ENCODE results near the gene DHX38. TPM values are rescaled to one million over a fixed set of nuclear protein-coding genes. Genes with fewer than 3 reads are reported as not detected.
"Not testable (repeated sequence)": the region's sequence is repeated elsewhere in the genome, so short reads cannot be mapped to it uniquely, and the experiment has no call there.

The DHX38 gene
- total RNA-seq, 1 donor from 2014 or later = 38.7 TPM

DNA sequence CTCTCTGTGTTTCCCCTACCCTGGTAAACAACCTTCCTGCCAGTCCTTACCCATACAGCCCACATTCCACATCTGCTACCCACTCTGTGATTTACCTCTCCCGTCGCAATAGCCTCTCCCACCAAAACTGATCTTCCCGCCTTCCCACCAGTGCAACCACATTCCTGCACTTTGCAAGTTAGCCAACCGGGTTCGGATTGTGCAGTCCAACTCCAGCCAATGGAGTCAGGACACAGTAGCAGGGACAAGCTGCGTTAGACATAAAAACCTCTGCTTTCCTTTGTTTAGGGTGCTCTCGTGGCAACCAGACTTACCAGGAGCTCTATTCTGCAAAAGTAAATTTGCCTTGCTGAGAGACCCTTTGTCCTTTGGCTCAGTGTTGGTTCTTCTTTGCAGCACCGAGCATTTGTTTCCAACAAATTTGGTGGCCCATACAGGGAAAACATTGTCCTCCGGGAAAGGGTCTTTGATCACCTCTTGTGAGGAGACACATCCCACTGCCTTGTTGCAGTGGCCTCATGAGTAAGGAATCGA, 29.2 kb upstream of the DHX38 start:
- no peak for DNase-seq
- peaks cover 7% of the 10 kb centered on the region for H3K4me1 ChIP-seq
- intact Hi-C loops (cut with micrococcal nuclease) = no loop called here
- no peaks in the 10 kb centered on the region for H3K27me3 ChIP-seq (ENCODE audit: low read depth)
- H3K4me3 ChIP-seq = no peak overlapping the region
- H3K9me3 ChIP-seq (replicated peaks) = no peaks in the 10 kb centered on the region
- H3K27ac ChIP-seq (replicated peaks) = no peak overlapping the region
- no peaks in the 10 kb centered on the region for H3K36me3 ChIP-seq
- TF ChIP-seq, protein P1, sequence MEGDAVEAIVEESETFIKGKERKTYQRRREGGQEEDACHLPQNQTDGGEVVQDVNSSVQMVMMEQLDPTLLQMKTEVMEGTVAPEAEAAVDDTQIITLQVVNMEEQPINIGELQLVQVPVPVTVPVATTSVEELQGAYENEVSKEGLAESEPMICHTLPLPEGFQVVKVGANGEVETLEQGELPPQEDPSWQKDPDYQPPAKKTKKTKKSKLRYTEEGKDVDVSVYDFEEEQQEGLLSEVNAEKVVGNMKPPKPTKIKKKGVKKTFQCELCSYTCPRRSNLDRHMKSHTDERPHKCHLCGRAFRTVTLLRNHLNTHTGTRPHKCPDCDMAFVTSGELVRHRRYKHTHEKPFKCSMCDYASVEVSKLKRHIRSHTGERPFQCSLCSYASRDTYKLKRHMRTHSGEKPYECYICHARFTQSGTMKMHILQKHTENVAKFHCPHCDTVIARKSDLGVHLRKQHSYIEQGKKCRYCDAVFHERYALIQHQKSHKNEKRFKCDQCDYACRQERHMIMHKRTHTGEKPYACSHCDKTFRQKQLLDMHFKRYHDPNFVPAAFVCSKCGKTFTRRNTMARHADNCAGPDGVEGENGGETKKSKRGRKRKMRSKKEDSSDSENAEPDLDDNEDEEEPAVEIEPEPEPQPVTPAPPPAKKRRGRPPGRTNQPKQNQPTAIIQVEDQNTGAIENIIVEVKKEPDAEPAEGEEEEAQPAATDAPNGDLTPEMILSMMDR (IDR thresholded peaks at IDR 0.05; ENCODE audit: borderline replicate concordance) = no peak

- no peak overlapping the region for H3K4me3 ChIP-seq
- intact Hi-C loops (cut with micrococcal nuclease) = no loop called here
- no peaks in the 10 kb centered on the region for H3K27me3 ChIP-seq (ENCODE audit: low read depth)
- H3K4me1 ChIP-seq = peaks cover 14% of the 10 kb centered on the region
- H3K27ac ChIP-seq (replicated peaks) = no peak overlapping the region
- H3K36me3 ChIP-seq = no peaks in the 10 kb centered on the region
- no peak for DNase-seq
- no peaks in the 10 kb centered on the region for H3K9me3 ChIP-seq (replicated peaks)
- TF ChIP-seq, protein P1 (IDR thresholded peaks at IDR 0.05; ENCODE audit: borderline replicate concordance) = peak; percentile 66
These were observed 26.9 kb upstream of the DHX38 start for GRCh38 chr16:72066747-72067146.

DNA sequence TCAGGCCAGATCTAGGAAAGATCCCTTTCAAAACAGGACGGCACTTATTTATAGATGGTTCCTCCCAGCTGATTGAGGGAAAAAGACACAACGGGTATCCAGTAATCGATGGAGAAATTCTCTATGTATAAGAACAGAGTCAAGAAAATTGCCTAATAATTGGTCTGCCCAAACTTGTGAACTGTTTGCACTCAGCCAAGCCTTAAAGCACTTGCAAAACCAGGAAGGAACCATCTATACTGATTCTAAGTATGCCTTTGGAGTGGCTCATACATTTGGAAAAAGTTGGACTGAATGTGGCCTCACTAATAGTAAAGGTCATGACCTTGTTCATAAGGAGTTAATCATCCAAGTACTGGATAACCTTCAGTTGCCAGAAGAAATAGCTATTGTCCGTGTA, 24.7 kb upstream of the DHX38 start:
- intact Hi-C loops (cut with micrococcal nuclease) = no loop called here
- TF ChIP-seq, protein P1 (IDR thresholded peaks at IDR 0.05; ENCODE audit: borderline replicate concordance) = no peak
- Histone ChIP-seq H3K9me3 (replicated peaks) (no peaks in the 10 kb centered on the region), H3K27ac (replicated peaks) (no peak overlapping the region), H3K4me3 (no peak overlapping the region), H3K4me1 (peaks cover 28% of the 10 kb centered on the region), H3K36me3 (no peaks in the 10 kb centered on the region), H3K27me3 (ENCODE audit: low read depth) (no peaks in the 10 kb centered on the region)
- DNase-seq = no peak

DNA sequence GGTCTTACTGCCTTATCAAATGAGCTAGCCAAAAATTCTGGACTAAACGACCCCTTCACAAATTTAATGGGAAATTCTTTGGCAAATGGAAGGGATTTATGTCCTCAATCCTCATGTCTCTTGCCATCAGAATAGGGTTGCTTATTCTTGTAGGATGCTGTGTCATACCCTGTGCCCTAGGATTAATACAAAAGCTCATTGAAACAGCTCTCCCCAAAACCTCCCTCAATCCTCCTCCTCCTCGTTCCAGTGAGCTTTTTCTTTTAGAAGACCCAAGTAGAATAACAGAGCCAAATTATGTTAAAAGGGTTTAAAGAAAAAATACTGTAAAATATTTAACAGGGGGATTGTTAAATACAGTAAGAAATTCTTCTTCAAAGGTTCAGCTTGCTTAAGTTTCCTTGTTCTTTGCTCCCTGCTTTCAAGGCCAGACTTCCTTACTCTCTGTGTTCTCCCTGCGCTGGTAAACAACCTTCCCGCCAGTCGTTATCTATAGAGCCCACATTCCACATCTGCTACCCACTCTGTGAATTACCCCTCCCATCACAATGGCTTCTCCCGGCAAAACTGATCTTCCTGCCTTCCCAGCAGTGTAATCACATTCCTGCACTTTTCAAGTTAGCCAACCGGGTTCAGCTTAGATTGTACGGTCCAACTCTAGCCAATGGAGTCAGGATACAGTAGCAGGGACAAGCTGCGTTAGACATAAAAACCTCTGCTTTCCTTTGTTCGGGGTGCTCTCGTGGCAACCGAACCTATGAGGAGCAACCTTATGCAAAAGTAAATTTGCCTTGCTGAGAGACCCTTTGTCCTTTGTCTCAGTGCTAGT, 20.9 kb upstream of the DHX38 start:
- DNase-seq = no peak

GRCh38 chr16:72073560-72074230, 20.0 kb upstream of the DHX38 start:
- peaks cover 6% of the 10 kb centered on the region for H3K36me3 ChIP-seq
- peak overlapping the region; percentile 50 for H3K4me3 ChIP-seq
- peaks cover 36% of the 10 kb centered on the region for H3K4me1 ChIP-seq
- TF ChIP-seq, protein P1 (IDR thresholded peaks at IDR 0.05; ENCODE audit: borderline replicate concordance) = no peak
- intact Hi-C loops (cut with micrococcal nuclease) = no loop called here
- peak; percentile 53 for DNase-seq
- H3K9me3 ChIP-seq (replicated peaks) = no peaks in the 10 kb centered on the region
- peak overlapping the region; percentile 94 for H3K27ac ChIP-seq (replicated peaks)
- H3K27me3 ChIP-seq (ENCODE audit: low read depth) = no peaks in the 10 kb centered on the region

More for the DNA sequence above, 20.9 kb upstream of the DHX38 start:
- TF ChIP-seq, protein P1 (IDR thresholded peaks at IDR 0.05; ENCODE audit: borderline replicate concordance) = no peak
- no peaks in the 10 kb centered on the region for H3K27me3 ChIP-seq (ENCODE audit: low read depth)
- H3K36me3 ChIP-seq = peaks cover under 1% of the 10 kb centered on the region
- peak overlapping the region; percentile 44 for H3K4me3 ChIP-seq
- intact Hi-C loops (cut with micrococcal nuclease) = no loop called here
- H3K9me3 ChIP-seq (replicated peaks) = no peaks in the 10 kb centered on the region
- H3K27ac ChIP-seq (replicated peaks) = peak overlapping the region; percentile 94
- H3K4me1 ChIP-seq = peaks cover 36% of the 10 kb centered on the region

GRCh38 chr16:72075067-72075466, 18.6 kb upstream of the DHX38 start:
- H3K27ac ChIP-seq (replicated peaks) = peak overlapping the region; percentile 94
- H3K9me3 ChIP-seq (replicated peaks); intact Hi-C loops (cut with micrococcal nuclease); H3K27me3 ChIP-seq (ENCODE audit: low read depth); H3K36me3 ChIP-seq; DNase-seq: not testable (repeated sequence)
- peak overlapping the region; percentile 50 for H3K4me3 ChIP-seq
- peaks cover 36% of the 10 kb centered on the region for H3K4me1 ChIP-seq

- H3K36me3 ChIP-seq; H3K9me3 ChIP-seq (replicated peaks); H3K27me3 ChIP-seq (ENCODE audit: low read depth); intact Hi-C loops (cut with micrococcal nuclease); H3K27ac ChIP-seq (replicated peaks); DNase-seq; H3K4me3 ChIP-seq: not testable (repeated sequence)
- H3K4me1 ChIP-seq = peaks cover 26% of the 10 kb centered on the region
These were observed 16.5 kb upstream of the DHX38 start for GRCh38 chr16:72076991-72077706.
